HG03469 (cell line): ENCODE data around the gene C1orf210.

Source experiments
- ATAC-seq: cut with Tn5 transposase; IDR thresholded peaks from one replicate; pipeline ENCODE4 v1.9.1; 2021; ENCODE audit warnings: mild to moderate bottlenecking, moderate library complexity, moderate number of reproducible peaks; ENCODE audit not compliant: unreplicated experiment

C1orf210 gene

GRCh38 chr1:43296207-43296606, 10.8 kb upstream of the C1orf210 start:
- no peak for ATAC-seq

- no peak for ATAC-seq
These were observed 9.4 kb upstream of the C1orf210 start for GRCh38 chr1:43294761-43295160.

- ATAC-seq, result no peak
These were observed 8.7 kb upstream of the C1orf210 start for GRCh38 chr1:43293896-43294760.

GRCh38 chr1:43293176-43293575, 7.8 kb upstream of the C1orf210 start:
- ATAC-seq, result no peak

- ATAC-seq, result no peak
These were observed 7.3 kb upstream of the C1orf210 start for GRCh38 chr1:43292679-43293078.

GRCh38 chr1:43292216-43292615, 6.8 kb upstream of the C1orf210 start:
- ATAC-seq, result no peak

DNA sequence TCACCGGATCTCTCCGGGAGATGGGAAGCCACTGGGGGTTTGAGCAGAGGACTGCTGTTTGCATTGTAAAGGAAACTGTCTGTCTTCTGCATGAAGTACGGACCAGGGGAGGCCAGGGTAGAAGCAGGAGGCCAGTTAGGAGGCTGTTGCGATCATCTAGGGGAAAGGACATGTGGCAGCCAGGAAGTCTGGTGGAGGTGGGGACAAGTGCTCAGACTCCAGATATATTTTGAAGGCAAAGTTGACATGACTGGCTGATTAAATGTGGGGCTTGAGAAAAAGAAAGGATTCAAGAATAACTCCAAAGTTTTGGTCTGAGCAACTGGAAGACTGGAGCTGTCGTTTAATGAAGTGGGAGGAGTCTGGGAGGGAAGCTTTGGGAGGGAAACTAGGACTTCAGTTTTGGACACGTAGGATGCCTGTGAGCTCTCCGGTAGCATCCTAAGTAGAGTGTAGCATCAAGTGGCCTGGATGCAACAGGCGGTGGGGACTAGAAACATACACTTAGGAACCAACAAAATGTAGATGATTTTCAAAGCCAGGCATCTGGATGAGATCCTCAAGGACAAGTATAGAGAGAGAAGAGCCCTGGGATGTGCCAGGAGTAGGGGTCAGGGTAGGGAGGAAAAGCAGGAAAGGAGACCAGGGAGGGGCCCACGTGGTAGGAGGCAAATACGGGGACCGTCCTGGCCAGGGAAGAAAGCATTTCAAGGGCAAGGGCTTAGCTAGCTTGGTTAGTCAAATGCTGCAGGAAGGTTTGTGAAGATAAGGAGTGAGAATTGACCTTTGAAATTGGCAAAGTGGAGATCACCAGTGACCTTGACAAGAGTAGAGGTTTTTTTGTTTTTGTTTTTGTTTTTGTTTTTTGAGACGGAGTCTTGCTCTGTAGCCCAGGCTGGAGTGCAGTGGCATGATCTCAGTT, 3.7 kb upstream of the C1orf210 start:
- no peak for ATAC-seq

GRCh38 chr1:43288058-43288784, 2.8 kb upstream of the C1orf210 start:
- ATAC-seq, result no peak

GRCh38 chr1:43286533-43286932, 1.2 kb upstream of the C1orf210 start:
- ATAC-seq, result no peak

DNA sequence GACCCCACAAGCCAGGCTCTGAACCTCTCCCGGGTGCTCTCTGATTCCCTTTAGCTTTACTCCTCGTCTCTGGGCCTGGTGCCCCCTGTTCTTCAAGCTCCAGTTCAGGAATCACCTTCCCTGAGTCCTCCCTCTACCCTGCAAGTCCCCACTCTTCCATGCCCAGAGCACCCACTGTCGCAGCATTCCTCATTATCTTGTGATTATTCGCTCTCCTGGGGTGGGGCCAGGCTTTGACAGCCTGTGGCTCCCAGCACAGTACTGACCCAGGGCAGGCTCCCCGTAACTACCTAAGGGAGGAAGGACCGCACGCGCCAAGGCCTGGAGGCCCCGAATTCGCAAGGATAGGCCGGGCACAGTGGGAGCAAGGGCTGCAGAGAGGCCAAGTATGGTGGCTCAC, 734 bp upstream of the C1orf210 start:
- ATAC-seq, result no peak

DNA sequence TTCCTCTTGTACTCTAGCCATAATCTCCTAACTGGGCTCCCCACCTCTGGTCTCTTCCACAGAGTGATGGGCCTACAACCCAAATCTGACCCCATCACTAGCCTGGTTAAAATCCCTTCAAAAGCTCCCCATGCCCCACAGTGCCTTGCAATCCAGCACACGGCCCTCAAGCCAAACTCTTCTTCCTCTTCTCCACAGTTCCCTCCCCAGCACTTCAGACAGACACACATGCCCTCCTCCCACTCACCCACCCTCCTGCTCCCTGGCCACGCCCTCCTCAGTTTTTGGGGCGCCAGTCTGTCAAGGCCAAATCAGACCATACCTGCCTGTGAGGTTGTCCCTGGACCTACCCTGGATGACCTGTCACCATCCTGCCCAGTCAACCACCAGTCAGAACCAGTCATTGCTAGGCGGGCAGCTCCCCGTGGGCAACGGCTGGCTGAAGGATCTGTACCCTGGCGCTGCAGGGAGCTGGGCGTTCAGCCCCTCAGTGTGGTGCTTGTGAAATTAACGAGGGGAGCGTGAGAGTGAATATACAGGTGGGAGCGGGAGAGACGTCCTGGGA, 753 bp downstream of the C1orf210 start:
- no peak for ATAC-seq

- ATAC-seq, result no peak
These were observed 1.3 kb downstream of the C1orf210 start for GRCh38 chr1:43284065-43284464.

- no peak for ATAC-seq
These were observed 2.9 kb downstream of the C1orf210 start for GRCh38 chr1:43282220-43283195.

DNA sequence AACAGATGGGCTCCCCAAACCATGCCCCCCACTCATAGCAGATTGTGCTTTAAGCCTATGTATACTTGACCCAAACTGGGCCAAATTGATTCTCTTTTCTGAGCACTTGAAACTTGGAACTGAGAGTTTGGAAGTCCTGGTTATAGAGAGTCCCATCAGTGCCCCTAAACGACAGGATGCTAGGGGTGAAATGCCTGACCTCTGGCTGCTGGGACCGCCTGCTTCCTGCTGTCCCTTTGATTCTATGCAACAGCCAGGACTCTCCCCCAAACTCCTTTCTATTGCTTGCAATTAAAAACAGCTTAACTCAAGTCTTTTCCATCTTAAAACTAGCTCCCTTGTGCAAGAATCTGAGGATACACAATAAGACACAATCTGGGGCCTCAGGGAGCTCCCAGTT, 4.7 kb downstream of the C1orf210 start:
- ATAC-seq, result no peak

- ATAC-seq, result no peak
These were observed 5.7 kb downstream of the C1orf210 start for GRCh38 chr1:43279666-43280065.

DNA sequence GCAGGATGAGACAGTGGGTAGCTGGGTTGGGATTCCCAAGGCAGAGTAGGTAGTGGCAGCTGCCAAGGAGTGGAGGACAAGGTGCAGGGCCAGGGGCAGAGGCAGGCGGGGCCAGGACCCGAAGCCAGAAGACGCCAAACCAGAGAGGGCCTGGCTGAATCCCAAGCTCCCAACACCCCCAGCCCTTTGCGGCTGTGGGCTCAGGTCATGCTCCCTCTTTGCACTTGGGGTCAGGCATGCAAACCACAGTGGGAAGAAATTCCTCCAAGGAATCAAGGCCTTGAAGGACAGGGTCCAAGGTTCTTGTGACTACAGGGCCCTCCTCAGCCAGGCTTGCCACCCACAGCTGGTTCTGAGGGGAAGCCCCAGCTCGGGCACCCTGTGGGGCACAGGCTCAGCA, 6.2 kb downstream of the C1orf210 start:
- no peak for ATAC-seq

GRCh38 chr1:43277116-43277876, 8.1 kb downstream of the C1orf210 start:
- no peak for ATAC-seq

DNA sequence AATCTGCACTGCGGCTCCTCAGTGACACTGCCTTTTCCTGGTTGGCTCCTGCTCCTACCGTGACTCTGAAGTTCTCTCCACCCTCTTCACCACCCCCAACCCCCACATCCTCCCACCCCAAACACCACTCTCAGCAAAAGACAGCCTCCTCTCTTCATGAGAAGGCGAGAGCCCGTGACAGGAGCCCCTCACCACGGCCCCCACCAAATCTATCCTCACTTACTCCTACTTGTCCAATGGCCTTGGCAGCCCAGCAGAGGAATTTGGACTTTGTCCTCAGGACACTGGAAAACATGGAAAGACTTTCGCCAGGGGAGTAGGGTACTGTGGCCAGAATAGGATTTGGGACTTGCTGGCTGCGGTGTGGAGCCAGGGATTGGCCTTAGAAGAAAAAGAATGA, 8.7 kb downstream of the C1orf210 start:
- ATAC-seq, result no peak
